Endothelial cell of umbilical vein (primary cell): ENCODE data around the gene FLNB. TPM values are rescaled to one million over a fixed set of nuclear protein-coding genes. Genes with fewer than 3 reads are reported as not detected.
A peak's percentile ranks its signal among the peaks of the same experiment; 100 is the strongest.

Experiments
- BruUV-seq: library from RNA; stranded (reverse); fragments of 400-500 nt; replicated peaks from 2 replicates; lab custom pipeline; 2021; lab: Mats Ljungman, UMichigan
- CTCF ChIA-PET: fragments of 300-600, 350-600 bp; sonication (Branson Sonifier 250); formaldehyde crosslinking; loops from one replicate; lab custom pipeline; 2021; ENCODE audit warnings: antibody characterized with exemption, inconsistent platforms; lab: Charles Lee
- POLR2A ChIA-PET: fragments of 300-600, 350-600 bp; sonication (Branson Sonifier 250); formaldehyde crosslinking; loops from one replicate; lab custom pipeline; 2021; ENCODE audit warnings: antibody characterized with exemption, inconsistent platforms; lab: Charles Lee
- DNase-seq: peaks from one replicate; pipeline ENCODE4 v3.0.0-alpha.2; 2011; ENCODE audit warnings: low read depth, low spot score
- FAIRE-seq: peaks from 2 replicates; lab custom pipeline; 2011; peaks lifted over from hg19 to GRCh38; lab: Jason Lieb, UNC
- H2AFZ ChIP-seq: 2 replicates; pipeline ENCODE4 v1.6.0; 2012; ENCODE audit warnings: low read depth, low read length, control low read depth, inconsistent platforms
- H3K27ac ChIP-seq: 2 replicates; pipeline ENCODE4 v1.5.1; 2011; ENCODE audit warnings: low read depth, mild to moderate bottlenecking, control low read depth, low read length, moderate library complexity; ENCODE audit not compliant: insufficient read depth
- H3K27me3 ChIP-seq, 2 experiments: 2 replicates each; pipeline versions ENCODE4 v1.6.0 to v1.6.1; 2011; ENCODE audit warnings: low read length in 2 of 2, mixed read lengths in 1 of 2; ENCODE audit not compliant: control insufficient read depth in 2 of 2, insufficient read depth in 2 of 2
- H3K36me3 ChIP-seq, 2 experiments: 2 replicates in 1 of 2; 3 replicates in 1 of 2; pipeline ENCODE4 v1.5.1; 2011; ENCODE audit warnings: low read length in 2 of 2, mild to moderate bottlenecking in 1 of 2, moderate library complexity in 1 of 2; ENCODE audit not compliant: control insufficient read depth in 2 of 2, insufficient read depth in 2 of 2; ENCODE audit errors: extremely low read depth in 1 of 2
- H3K4me1 ChIP-seq: 3 replicates; pipeline ENCODE4 v1.5.1; 2011; ENCODE audit warnings: mild to moderate bottlenecking, low read length; ENCODE audit not compliant: control insufficient read depth, insufficient read depth; ENCODE audit errors: extremely low read depth
- H3K4me2 ChIP-seq: 2 replicates; pipeline ENCODE4 v1.6.1; 2011; ENCODE audit warnings: low read length, control low read depth, mixed read lengths; ENCODE audit not compliant: insufficient read depth
- H3K4me3 ChIP-seq, 3 experiments: fragments of 200-600 bp in 1 of 3; sonication (generic), shearing (Covaris generic) in 1 of 3; replicated peaks in 1 of 3; 2 replicates each; pipeline ENCODE4 v1.5.1; 2011 to 2016; ENCODE audit warnings: control low read depth in 3 of 3, low read length in 3 of 3, mild to moderate bottlenecking in 2 of 3, inconsistent platforms in 1 of 3, low read depth in 1 of 3, moderate library complexity in 1 of 3; ENCODE audit not compliant: insufficient read depth in 1 of 3
- H3K79me2 ChIP-seq: 2 replicates; pipeline ENCODE4 v1.6.0; 2012; ENCODE audit warnings: low read length, inconsistent platforms; ENCODE audit not compliant: control insufficient read depth, insufficient read depth
- H3K9ac ChIP-seq: replicated peaks from 2 replicates; pipeline ENCODE3; 2011; ENCODE audit warnings: low read length, control low read depth; ENCODE audit not compliant: insufficient read depth; ENCODE audit errors: extremely low read depth
- H3K9me1 ChIP-seq: replicated peaks from 3 replicates; pipeline ENCODE4 v1.6.0; 2011; ENCODE audit warnings: mild to moderate bottlenecking, low read length; ENCODE audit not compliant: control insufficient read depth, insufficient read depth; ENCODE audit errors: extremely low read depth
- H3K9me3 ChIP-seq: replicated peaks from 2 replicates; pipeline ENCODE4 v1.5.1; 2012; ENCODE audit warnings: low read length, inconsistent platforms; ENCODE audit not compliant: control insufficient read depth, insufficient read depth
- H4K20me1 ChIP-seq: replicated peaks from 2 replicates; pipeline ENCODE3; 2011; ENCODE audit warnings: mild to moderate bottlenecking, low read length; ENCODE audit not compliant: control insufficient read depth, insufficient read depth; ENCODE audit errors: extremely low read depth
- EZH2 ChIP-seq: IDR thresholded peaks from 2 replicates; pipeline ENCODE4 v1.6.1; 2012; ENCODE audit warnings: borderline replicate concordance, low read depth, mild to moderate bottlenecking, moderate library complexity, low read length, inconsistent platforms; ENCODE audit not compliant: severe bottlenecking
- FOS ChIP-seq: IDR thresholded peaks from 2 replicates; pipeline ENCODE4 v1.6.1; 2011; ENCODE audit warnings: mild to moderate bottlenecking, low read length, moderate library complexity, borderline replicate concordance; ENCODE audit not compliant: insufficient read depth
- GATA2 ChIP-seq: IDR thresholded peaks from 2 replicates; pipeline ENCODE4 v1.7.0; 2011; ENCODE audit warnings: low read depth, mild to moderate bottlenecking, moderate library complexity, mixed read lengths, low read length; ENCODE audit not compliant: insufficient read length, insufficient read depth
- JUN ChIP-seq: IDR thresholded peaks from 2 replicates; pipeline ENCODE4 v1.6.1; 2011; ENCODE audit warnings: borderline replicate concordance, low read depth; ENCODE audit not compliant: insufficient read length, insufficient read depth
- MAX ChIP-seq: IDR thresholded peaks from 2 replicates; pipeline ENCODE4 v1.6.1; 2011; ENCODE audit not compliant: insufficient read depth, insufficient read length
- MYC ChIP-seq: IDR thresholded peaks from one replicate; pipeline ENCODE4 v1.6.1; 2011; ENCODE audit warnings: mild to moderate bottlenecking, low read depth, low read length
- POLR2A ChIP-seq: IDR thresholded peaks from 2 replicates; pipeline ENCODE4 v1.6.1; 2012; ENCODE audit warnings: low read depth, mild to moderate bottlenecking, control low read depth, low read length
- POLR2AphosphoS5 ChIP-seq: IDR thresholded peaks from 2 replicates; pipeline ENCODE4 v1.6.1; 2012; ENCODE audit warnings: low read depth, mild to moderate bottlenecking, control low read depth, low read length, moderate library complexity; ENCODE audit not compliant: insufficient read depth
- dilution Hi-C: fragments of 300-500 bp; cut with MboI; formaldehyde crosslinking; loops from one replicate; pipeline ENCODE4 v1.15.0; 2019; ENCODE audit warnings: low sequenced_read_pairs; ENCODE audit not compliant: extremely low pct_ligation_motif_present
- intact Hi-C: fragments of 100-400 bp; cut with micrococcal nuclease; formaldehyde crosslinking; loops from one replicate; pipeline ENCODE4 v1.10.0; 2022
- polyA plus RNA-seq, 4 experiments: library from polyadenylated mRNA; depleted of rRNA in 3 of 4; stranded (reverse) in 3 of 4; unstranded in 1 of 4; fragments of >200 nt; gene quantifications; 2 replicates each; pipeline versions ENCODE4 v1.2.1 to v1.2.3, GENCODE V29; 2011 to 2012; ENCODE audit warnings: missing spikeins in 1 of 4
- total RNA-seq: library from RNA; stranded (reverse); gene quantifications from 2 replicates; pipeline ENCODE4 v1.2.3, GENCODE V29; 2021
- TF ChIP-seq, protein P1 (sequence below), 2 donors: IDR thresholded peaks; 1 replicate in 1 of 2; 2 replicates in 1 of 2; pipeline ENCODE4 v1.5.1; 2011; ENCODE audit warnings: low read length in 2 of 2, mild to moderate bottlenecking in 2 of 2, moderate library complexity in 2 of 2, control low read depth in 1 of 2, inconsistent platforms in 1 of 2, low read depth in 1 of 2; ENCODE audit not compliant: insufficient read depth in 1 of 2; ENCODE audit errors: extremely low read depth in 1 of 2

FLNB gene
- total and polyA plus RNA-seq, 2 donors (not counting 3 experiments of a cell fraction or from before 2014, with no cell fraction given), result 479 to 670 TPM

GRCh38 chr3:58082047-58082446, 73.8 kb downstream of the FLNB start:
- Histone ChIP-seq H3K79me2 (peaks cover 65% of the 10 kb centered on the region), H3K9ac (peak overlapping the region; percentile 64), H3K9me1 (no peaks in the 10 kb centered on the region), H3K4me3 (no peak overlapping the region), H4K20me1 (no peaks in the 10 kb centered on the region), H3K27ac (peak overlapping the region; percentile 93), H3K4me1 (peaks cover 62% of the 10 kb centered on the region), H3K27me3 (no peaks in the 10 kb centered on the region), H3K36me3 (peaks cover 24 to 29% of the 10 kb centered on the region in 2 experiments), H3K4me2 (peak overlapping the region; percentile 26), H3K9me3 (no peaks in the 10 kb centered on the region), H2AFZ (no peak overlapping the region)
- DNase-seq (peak; percentile 99), FAIRE-seq (peak; percentile 97)
- TF ChIP-seq MYC, result peak; percentile 14
- no peak for TF ChIP-seq MAX
- TF ChIP-seq GATA2, result peak; percentile 59
- peak; percentile 47 for TF ChIP-seq POLR2A
- TF ChIP-seq, protein P1, sequence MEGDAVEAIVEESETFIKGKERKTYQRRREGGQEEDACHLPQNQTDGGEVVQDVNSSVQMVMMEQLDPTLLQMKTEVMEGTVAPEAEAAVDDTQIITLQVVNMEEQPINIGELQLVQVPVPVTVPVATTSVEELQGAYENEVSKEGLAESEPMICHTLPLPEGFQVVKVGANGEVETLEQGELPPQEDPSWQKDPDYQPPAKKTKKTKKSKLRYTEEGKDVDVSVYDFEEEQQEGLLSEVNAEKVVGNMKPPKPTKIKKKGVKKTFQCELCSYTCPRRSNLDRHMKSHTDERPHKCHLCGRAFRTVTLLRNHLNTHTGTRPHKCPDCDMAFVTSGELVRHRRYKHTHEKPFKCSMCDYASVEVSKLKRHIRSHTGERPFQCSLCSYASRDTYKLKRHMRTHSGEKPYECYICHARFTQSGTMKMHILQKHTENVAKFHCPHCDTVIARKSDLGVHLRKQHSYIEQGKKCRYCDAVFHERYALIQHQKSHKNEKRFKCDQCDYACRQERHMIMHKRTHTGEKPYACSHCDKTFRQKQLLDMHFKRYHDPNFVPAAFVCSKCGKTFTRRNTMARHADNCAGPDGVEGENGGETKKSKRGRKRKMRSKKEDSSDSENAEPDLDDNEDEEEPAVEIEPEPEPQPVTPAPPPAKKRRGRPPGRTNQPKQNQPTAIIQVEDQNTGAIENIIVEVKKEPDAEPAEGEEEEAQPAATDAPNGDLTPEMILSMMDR (IDR thresholded peaks at IDR 0.05; ENCODE audit: extremely low read depth in 1 of 2, insufficient read depth in 1 of 2, low read depth in 1 of 2, low read length in 2 of 2), result no peak
- TF ChIP-seq POLR2AphosphoS5, result peak; percentile 93
- no peak for TF ChIP-seq EZH2
- peak; percentile 91 for TF ChIP-seq FOS
- TF ChIP-seq JUN, result peak; percentile 78
- dilution Hi-C loops (no loop called here), intact Hi-C loops (loop anchor here (1.0 kb wide), 1 partner anchor 131 kb away; no protein-coding TSS in a partner anchor)
- BruUV-seq, result no TSS peak
- ChIA-PET POLR2A (interaction anchor here (0.7 to 2.8 kb wide), 8 partner anchors 14 to 73 kb away, joined by 3 to 19 read pairs (median 6); partner anchors contain the start of gene FLNB), CTCF (interaction anchor here (0.8 to 2.8 kb wide), 11 partner anchors 10 to 120 kb away, joined by 3 to 13 read pairs (median 5); no protein-coding TSS in a partner anchor)
